SK-N-MC (cell line): Measurements from ENCODE around the gene PLEKHJ1.

ENCODE experiments used
- EZH2 ChIP-seq: fragments of 200-600 bp; sonication (generic); IDR thresholded peaks from one replicate; pipeline ENCODE4 v1.6.1; 2017; ENCODE audit warnings: antibody characterized with exemption
- FOXP2 ChIP-seq: optimal IDR thresholded peaks from 2 replicates; pipeline ENCODE3; 2011; ENCODE audit warnings: mild to moderate bottlenecking, moderate library complexity; ENCODE audit not compliant: insufficient read depth; ENCODE audit errors: extremely low read length, control extremely low read depth
- POLR2AphosphoS5 ChIP-seq: IDR thresholded peaks from 2 replicates; pipeline ENCODE4 v1.6.1; 2012; ENCODE audit warnings: mild to moderate bottlenecking, low read depth, low read length, borderline replicate concordance

DNA sequence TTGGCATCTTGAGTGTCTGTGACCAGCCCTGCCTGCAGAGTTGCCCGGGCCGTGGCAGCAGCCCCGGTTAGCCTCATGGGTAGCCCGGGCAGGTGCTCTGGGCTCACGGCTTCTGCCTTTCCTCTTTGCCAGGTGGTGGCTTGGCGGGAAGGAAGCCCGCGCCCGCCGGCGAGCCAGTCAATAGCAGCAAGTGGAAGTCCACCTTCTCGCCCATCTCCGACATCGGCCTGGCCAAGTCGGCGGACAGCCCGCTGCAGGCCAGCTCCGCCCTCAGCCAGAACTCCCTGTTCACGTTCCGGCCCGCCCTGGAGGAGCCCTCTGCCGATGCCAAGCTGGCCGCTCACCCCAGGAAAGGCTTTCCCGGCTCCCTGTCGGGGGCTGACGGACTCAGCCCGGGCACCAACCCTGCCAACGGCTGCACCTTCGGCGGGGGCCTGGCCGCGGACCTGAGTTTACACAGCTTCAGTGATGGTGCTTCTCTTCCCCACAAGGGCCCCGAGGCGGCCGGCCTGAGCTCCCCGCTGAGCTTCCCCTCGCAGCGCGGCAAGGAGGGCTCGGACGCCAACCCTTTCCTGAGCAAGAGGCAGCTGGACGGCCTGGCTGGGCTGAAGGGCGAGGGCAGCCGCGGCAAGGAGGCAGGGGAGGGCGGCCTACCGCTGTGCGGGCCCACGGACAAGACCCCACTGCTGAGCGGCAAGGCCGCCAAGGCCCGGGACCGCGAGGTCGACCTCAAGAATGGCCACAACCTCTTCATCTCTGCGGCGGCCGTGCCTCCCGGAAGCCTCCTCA lies 9.9 kb downstream of the PLEKHJ1 start:
- TF ChIP-seq POLR2AphosphoS5, result no peak
- TF ChIP-seq EZH2, result no peak
- TF ChIP-seq FOXP2, result no peak
